Mesenchymal stem cell (in vitro differentiated cells and primary cell): Measurements from ENCODE around the gene KCNAB2.

Experiments used
- DNase-seq: peaks from one replicate; pipeline ENCODE4 v3.0.0-alpha.2; 2013
- H2AFZ ChIP-seq: one replicate; pipeline ENCODE4 v1.6.1; 2013; ENCODE audit warnings: low read depth, mild to moderate bottlenecking, control low read depth, inconsistent platforms, low read length, moderate library complexity
- H2AK5ac ChIP-seq: 2 replicates; pipeline ENCODE4 v1.6.1; 2013; ENCODE audit warnings: low read length, moderate library complexity, mild to moderate bottlenecking, inconsistent platforms; ENCODE audit not compliant: severe bottlenecking
- H2BK120ac ChIP-seq: one replicate; pipeline ENCODE4 v1.6.1; 2013; ENCODE audit warnings: low read depth, mild to moderate bottlenecking, inconsistent platforms, low read length, moderate library complexity
- H2BK12ac ChIP-seq, 2 experiments: one replicate each; pipeline ENCODE4 v1.6.1; 2013; ENCODE audit warnings: inconsistent platforms in 2 of 2, low read length in 2 of 2, mild to moderate bottlenecking in 2 of 2, moderate library complexity in 2 of 2, control low read depth in 1 of 2
- H2BK15ac ChIP-seq: one replicate; pipeline ENCODE4 v1.6.1; 2013; ENCODE audit warnings: mild to moderate bottlenecking, low read depth, inconsistent platforms; ENCODE audit not compliant: poor library complexity, severe bottlenecking
- H2BK5ac ChIP-seq: 2 replicates; pipeline ENCODE4 v1.6.1; 2013; ENCODE audit warnings: low read depth, mild to moderate bottlenecking, low read length, control low read depth, inconsistent platforms; ENCODE audit not compliant: poor library complexity, severe bottlenecking
- H3K14ac ChIP-seq, 2 experiments: one replicate each; pipeline ENCODE4 v1.6.1; 2013; ENCODE audit warnings: inconsistent platforms in 2 of 2, low read length in 2 of 2, control low read depth in 1 of 2, mild to moderate bottlenecking in 1 of 2, moderate library complexity in 1 of 2
- H3K18ac ChIP-seq, 2 experiments: one replicate each; pipeline ENCODE4 v1.6.1; 2013; ENCODE audit warnings: inconsistent platforms in 2 of 2, low read length in 2 of 2, control low read depth in 1 of 2, low read depth in 1 of 2, mild to moderate bottlenecking in 1 of 2
- H3K23ac ChIP-seq, 2 experiments: one replicate each; pipeline ENCODE4 v1.6.1; 2013; ENCODE audit warnings: inconsistent platforms in 2 of 2, low read length in 2 of 2, mild to moderate bottlenecking in 2 of 2, moderate library complexity in 2 of 2, control low read depth in 1 of 2
- H3K27ac ChIP-seq: 2 replicates; pipeline ENCODE4 v1.5.1; 2013; ENCODE audit warnings: mild to moderate bottlenecking, moderate library complexity, low read length, control low read depth, inconsistent platforms; ENCODE audit not compliant: poor library complexity, severe bottlenecking
- H3K27me3 ChIP-seq, 2 experiments: 2 replicates each; pipeline versions ENCODE4 v1.6.1 to v1.7.0; 2013; ENCODE audit warnings: low read length in 2 of 2, mild to moderate bottlenecking in 2 of 2, moderate library complexity in 2 of 2, control low read depth in 1 of 2, inconsistent platforms in 1 of 2; ENCODE audit not compliant: control insufficient read depth in 1 of 2, insufficient read depth in 1 of 2
- H3K36me3 ChIP-seq, 2 experiments: 2 replicates each; pipeline versions ENCODE4 v1.6.1 to v1.7.0; 2013; ENCODE audit warnings: low read length in 2 of 2, control low read depth in 1 of 2, inconsistent platforms in 1 of 2, low read depth in 1 of 2, mild to moderate bottlenecking in 1 of 2; ENCODE audit not compliant: insufficient read depth in 2 of 2, control insufficient read depth in 1 of 2
- H3K4ac ChIP-seq, 2 experiments: one replicate each; pipeline ENCODE4 v1.6.1; 2013; ENCODE audit warnings: inconsistent platforms in 2 of 2, low read length in 2 of 2, mild to moderate bottlenecking in 2 of 2, moderate library complexity in 2 of 2, control low read depth in 1 of 2, low read depth in 1 of 2
- H3K4me1 ChIP-seq: 2 replicates; pipeline ENCODE4 v1.6.1; 2013; ENCODE audit warnings: low read depth, low read length, control low read depth; ENCODE audit not compliant: control insufficient read depth, insufficient read depth
- H3K4me2 ChIP-seq: 2 replicates; pipeline ENCODE4 v1.6.1; 2013; ENCODE audit warnings: low read length, mild to moderate bottlenecking, inconsistent platforms; ENCODE audit not compliant: poor library complexity, severe bottlenecking
- H3K4me3 ChIP-seq, 2 experiments: 2 replicates each; pipeline versions ENCODE4 v1.5.1 to v1.7.0; 2013; ENCODE audit warnings: low read length in 2 of 2, mild to moderate bottlenecking in 2 of 2, control low read depth in 1 of 2, low read depth in 1 of 2; ENCODE audit not compliant: insufficient read depth in 1 of 2
- H3K79me1 ChIP-seq: replicated peaks from 2 replicates; pipeline ENCODE4 v1.6.1; 2013; ENCODE audit warnings: mild to moderate bottlenecking, control low read depth, low read length, inconsistent platforms; ENCODE audit not compliant: poor library complexity, severe bottlenecking
- H3K9ac ChIP-seq: 2 replicates; pipeline ENCODE4 v1.7.0; 2013; ENCODE audit warnings: mild to moderate bottlenecking, low read length, moderate library complexity
- H3K9me3 ChIP-seq: 2 replicates; pipeline ENCODE4 v1.7.0; 2013; ENCODE audit warnings: mild to moderate bottlenecking, low read length; ENCODE audit not compliant: control insufficient read depth
- H4K8ac ChIP-seq: one replicate; pipeline ENCODE4 v1.6.1; 2013; ENCODE audit warnings: inconsistent platforms, mild to moderate bottlenecking, low read length, moderate library complexity
- H4K91ac ChIP-seq: one replicate; pipeline ENCODE4 v1.6.1; 2013; ENCODE audit warnings: mild to moderate bottlenecking, low read length, inconsistent platforms
- WGBS: methylation state at CpG from one replicate; pipeline ENCODE4 v1.1.7; 2013; ENCODE audit warnings: mixed read lengths; 5-methylcytosine and 5-hydroxymethylcytosine counted together

KCNAB2 gene

DNA sequence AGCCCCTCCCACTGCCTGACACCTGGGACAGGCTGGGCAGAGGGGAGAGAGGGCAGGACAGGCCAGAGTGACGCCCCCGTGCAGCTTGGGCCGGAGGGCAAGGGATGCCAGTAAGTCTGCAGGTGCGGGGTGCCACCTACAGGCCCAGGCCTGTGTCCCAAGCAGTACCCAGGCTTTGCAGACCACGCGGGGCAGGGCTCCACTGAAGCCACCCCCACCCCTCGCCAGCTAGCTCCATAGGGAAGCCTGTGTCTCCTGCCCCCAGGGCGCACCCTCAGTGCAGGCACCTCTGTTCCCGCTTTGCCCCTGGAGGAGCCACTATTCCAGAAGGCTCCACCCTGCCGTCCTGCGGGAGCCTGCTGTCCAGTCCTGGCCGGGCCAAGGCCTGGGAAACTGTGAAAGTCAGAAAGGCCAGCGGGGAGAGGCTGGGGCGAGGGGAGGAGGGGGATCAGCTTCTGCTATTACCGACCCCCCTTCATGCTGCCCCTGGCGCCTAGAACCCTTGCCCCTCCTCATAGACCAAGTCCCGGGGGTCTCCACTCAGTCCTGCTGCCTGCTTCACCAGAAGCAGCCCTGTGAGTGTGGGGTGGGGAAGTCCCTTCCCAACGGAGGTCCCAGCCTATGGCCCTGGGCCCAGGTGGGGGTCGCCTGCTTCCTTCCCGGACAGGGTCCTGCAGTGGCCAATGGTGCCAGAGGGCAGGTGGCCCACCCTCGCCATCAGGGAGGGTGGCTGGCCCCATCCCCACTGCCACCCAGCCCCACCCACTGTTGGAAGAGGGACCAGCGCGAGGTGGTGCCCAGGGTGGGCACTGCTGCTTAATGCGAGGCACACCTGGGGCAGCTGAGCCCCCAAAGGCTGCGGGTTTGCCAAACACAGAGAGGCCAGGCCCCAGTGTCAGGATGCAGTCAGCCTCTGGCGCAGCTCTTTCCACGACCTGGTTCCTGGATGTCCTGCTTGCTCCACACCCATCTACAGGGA is 54.4 kb downstream of the KCNAB2 start:
- no peak for DNase-seq
- H3K14ac ChIP-seq = no peak overlapping the region

DNA sequence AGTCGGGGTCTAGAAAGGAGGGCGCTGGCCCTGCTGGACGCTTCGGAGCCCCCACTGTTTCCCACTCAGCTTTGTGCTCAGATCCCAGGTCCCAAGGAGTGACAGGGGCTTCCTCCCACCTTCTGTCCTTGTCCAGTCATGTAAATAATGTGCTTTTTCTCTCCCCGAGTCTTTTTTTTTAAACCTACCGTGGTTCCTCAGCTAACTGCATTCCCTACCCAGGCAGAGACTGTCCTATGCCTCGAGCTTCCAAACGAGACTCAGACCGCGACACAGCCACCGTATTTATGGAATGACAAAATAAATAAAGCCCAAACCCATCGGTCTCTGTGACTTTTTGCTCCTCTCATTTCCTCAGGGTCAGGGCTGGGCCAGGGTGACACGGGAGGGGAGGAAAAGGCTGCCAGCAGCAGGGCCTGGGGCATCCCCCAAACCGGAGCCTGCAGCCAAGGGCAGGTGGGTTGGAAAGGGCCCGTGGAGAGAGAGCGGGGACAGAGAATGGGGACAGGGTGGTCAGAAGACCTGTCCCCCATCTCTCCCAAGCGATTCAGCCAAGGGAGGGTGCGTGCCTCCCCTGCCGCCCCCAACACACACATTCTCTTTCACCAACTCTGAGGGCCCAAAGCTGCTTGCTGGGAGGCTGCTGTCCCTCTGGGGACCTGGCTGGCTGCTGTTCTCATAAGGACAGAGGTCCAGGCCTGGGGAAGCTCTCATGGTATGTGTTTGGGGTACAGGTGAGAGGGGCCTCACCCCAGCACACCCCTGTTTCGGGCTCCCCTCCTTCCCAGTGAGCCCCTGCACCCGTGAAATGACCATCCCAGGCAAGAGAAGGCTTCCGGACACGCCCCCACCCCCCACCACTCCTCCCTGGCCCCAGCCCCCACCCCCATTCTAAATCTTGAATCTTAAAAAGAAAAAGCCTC is 55.4 kb downstream of the KCNAB2 start:
- H2BK5ac ChIP-seq = no peak overlapping the region
- H3K27me3 ChIP-seq = peaks cover 0 to 49% of the 10 kb centered on the region in 2 experiments
- H2BK15ac ChIP-seq = no peak overlapping the region
- no peaks in the 10 kb centered on the region for H3K9me3 ChIP-seq
- no peak for DNase-seq
- WGBS = 78% methylated on average over 20 of the region's 23 CpGs
- no peak overlapping the region for H3K14ac ChIP-seq
- peaks cover 1% of the 10 kb centered on the region for H3K4me1 ChIP-seq
- no peak overlapping the region for H2BK12ac ChIP-seq
- H3K9ac ChIP-seq = no peak overlapping the region
- no peak overlapping the region for H3K4me2 ChIP-seq
- no peak overlapping the region for H3K23ac ChIP-seq
- no peaks in the 10 kb centered on the region for H3K79me1 ChIP-seq
- H3K36me3 ChIP-seq = no peaks in the 10 kb centered on the region
- no peak overlapping the region for H2BK120ac ChIP-seq
- no peak overlapping the region for H3K18ac ChIP-seq
- H3K4ac ChIP-seq = no peak overlapping the region
- no peak overlapping the region for H4K8ac ChIP-seq
- H2AK5ac ChIP-seq = no peak overlapping the region
- no peak overlapping the region for H2AFZ ChIP-seq
- H3K4me3 ChIP-seq = no peak overlapping the region
- H4K91ac ChIP-seq = peak overlapping the region; percentile 50
- H3K27ac ChIP-seq = no peak overlapping the region

More for the DNA sequence above, 54.4 kb downstream of the KCNAB2 start:
- Histone ChIP-seq H3K79me1 (no peaks in the 10 kb centered on the region), H3K27ac (no peak overlapping the region), H3K4ac (no peak overlapping the region), H2BK5ac (no peak overlapping the region), H4K91ac (no peak overlapping the region), H2AK5ac (no peak overlapping the region), H3K36me3 (no peaks in the 10 kb centered on the region), H3K4me3 (peak overlapping the region in 1 of 2 experiments; percentile 18), H2BK15ac (no peak overlapping the region), H2BK120ac (no peak overlapping the region), H2AFZ (no peak overlapping the region), H2BK12ac (no peak overlapping the region), H3K9me3 (no peaks in the 10 kb centered on the region), H3K27me3 (peaks cover 0 to 40% of the 10 kb centered on the region in 2 experiments), H3K18ac (no peak overlapping the region), H3K4me1 (peaks cover 1% of the 10 kb centered on the region), H3K4me2 (no peak overlapping the region), H4K8ac (no peak overlapping the region), H3K23ac (no peak overlapping the region), H3K9ac (no peak overlapping the region)
- 81% methylated on average over 22 of the region's 27 CpGs for WGBS

DNA sequence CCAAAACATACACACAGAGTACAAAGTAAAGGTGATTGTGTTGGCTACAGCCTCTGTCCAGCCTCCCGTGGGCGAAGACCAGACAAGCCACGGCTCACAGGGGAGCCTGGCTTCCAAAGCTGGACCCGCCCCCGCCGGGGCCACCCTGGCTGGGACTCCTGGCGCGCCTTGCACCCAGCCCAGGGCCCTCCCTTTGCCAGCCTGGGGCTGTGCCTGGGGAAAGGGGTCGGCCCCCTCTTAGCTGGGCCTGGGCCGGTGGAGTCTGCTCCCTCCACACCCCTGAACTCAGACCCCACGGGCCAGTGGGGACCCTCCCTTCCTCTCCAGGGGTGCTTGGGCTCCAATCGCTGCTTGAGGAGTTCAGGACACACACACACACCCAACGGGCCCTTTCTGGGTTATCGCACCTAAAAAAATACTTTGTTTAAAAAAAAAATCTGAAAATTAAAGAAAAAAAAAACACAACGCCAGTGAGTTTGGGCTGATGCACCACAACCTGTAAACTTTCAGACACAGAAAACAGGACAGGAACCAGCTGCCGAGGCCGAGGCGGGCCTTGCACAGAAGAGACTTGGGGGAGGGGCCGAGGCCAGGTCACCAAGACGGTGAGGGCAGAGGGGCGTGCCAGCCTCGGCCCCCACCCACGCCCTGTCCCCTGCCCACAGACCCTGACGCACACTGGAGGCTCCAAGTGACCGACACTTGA is 56.3 kb downstream of the KCNAB2 start:
- WGBS = 79% methylated on average over 16 of the region's 25 CpGs
- Histone ChIP-seq H4K8ac (no peak overlapping the region), H2BK120ac (no peak overlapping the region), H3K9me3 (no peaks in the 10 kb centered on the region), H2BK5ac (no peak overlapping the region), H3K27ac (no peak overlapping the region), H3K36me3 (no peaks in the 10 kb centered on the region), H3K23ac (no peak overlapping the region), H3K4me3 (no peak overlapping the region), H3K9ac (no peak overlapping the region), H3K4me2 (no peak overlapping the region), H3K79me1 (no peaks in the 10 kb centered on the region), H2BK15ac (no peak overlapping the region), H2BK12ac (no peak overlapping the region), H3K18ac (no peak overlapping the region), H3K4me1 (peaks cover 1% of the 10 kb centered on the region), H4K91ac (no peak overlapping the region), H3K14ac (no peak overlapping the region), H3K27me3 (peaks cover 0 to 49% of the 10 kb centered on the region in 2 experiments), H2AK5ac (no peak overlapping the region), H3K4ac (no peak overlapping the region), H2AFZ (no peak overlapping the region)
- no peak for DNase-seq
